ENCODE results near the gene CASZ1. TPM values are rescaled to one million over a fixed set of nuclear protein-coding genes. Genes with fewer than 3 reads are reported as not detected.

CASZ1 gene
- total RNA-seq, 1 experiment from 2014 or later = 3.9 TPM

- no peak overlapping the region for H4K91ac ChIP-seq (ENCODE audit: insufficient read length, low read depth, low read length)
- no peaks in the 10 kb centered on the region for H3K36me3 Mint-ChIP-seq (ENCODE audit: insufficient read depth in 1 of 3, low read depth in 3 of 3)
- H3K79me2 ChIP-seq (ENCODE audit: insufficient read depth, low read length) = no peaks in the 10 kb centered on the region
- H2BK5ac ChIP-seq (ENCODE audit: insufficient read length, low read length) = no peak overlapping the region
- DNase-seq = no peak
- no peak overlapping the region for H2BK15ac ChIP-seq (ENCODE audit: low read depth, low read length)
- H4K8ac ChIP-seq (replicated peaks; ENCODE audit: insufficient read length, low read depth, low read length) = no peak overlapping the region
- WGBS (ENCODE audit: extremely low coverage, insufficient read length, low lambda C conversion rate) = no CpG with 5 or more reads among the region's 3 CpGs
- no peak overlapping the region for H2BK20ac ChIP-seq (ENCODE audit: low read depth, low read length, poor library complexity, severe bottlenecking)
- TF ChIP-seq CTCF (conservative IDR thresholded peaks at IDR 0.05) = no peak
- H2BK12ac ChIP-seq (ENCODE audit: insufficient read length, low read depth, low read length) = no peak overlapping the region
- H3K4me1 Mint-ChIP-seq = peaks cover 30 to 44% of the 10 kb centered on the region in 2 experiments
- H3K4me1 ChIP-seq (ENCODE audit: insufficient read depth, low read length) = no peaks in the 10 kb centered on the region
- H2AK5ac ChIP-seq (ENCODE audit: insufficient read length, low read length) = no peak overlapping the region
- H3K56ac ChIP-seq (ENCODE audit: insufficient read length, low read depth, low read length) = no peak overlapping the region
- H3K4ac ChIP-seq (ENCODE audit: low read depth, low read length) = no peak overlapping the region
- no peaks in the 10 kb centered on the region for H3K9me3 ChIP-seq (ENCODE audit: control insufficient read depth, low read depth, low read length)
- no peaks in the 10 kb centered on the region for H3K79me1 ChIP-seq (ENCODE audit: insufficient read depth, low read depth, low read length, poor library complexity, severe bottlenecking)
- H3K14ac ChIP-seq (ENCODE audit: insufficient read depth, low read length) = no peak overlapping the region
- no peak overlapping the region for H3K18ac ChIP-seq (ENCODE audit: insufficient read length, low read depth, low read length)
- H3K27ac ChIP-seq (ENCODE audit: insufficient read length, low read depth, low read length) = no peak overlapping the region
- H3K27me3 Mint-ChIP-seq (ENCODE audit: low read depth) = peaks cover 16% of the 10 kb centered on the region
- H2BK120ac ChIP-seq (ENCODE audit: low read depth, low read length, poor library complexity, severe bottlenecking) = no peak overlapping the region
- no peak overlapping the region for H4K5ac ChIP-seq (ENCODE audit: insufficient read length, low read depth, low read length)
- peaks cover 3% of the 10 kb centered on the region for H3K23me2 ChIP-seq (ENCODE audit: insufficient read length, low read depth, low read length, poor library complexity, severe bottlenecking)
- H3K4me3 Mint-ChIP-seq = no peak overlapping the region
- H3K23ac ChIP-seq (ENCODE audit: insufficient read length, low read depth, low read length) = no peak overlapping the region
- H3K9ac ChIP-seq (ENCODE audit: extremely low read depth, insufficient read length, low read length) = no peak overlapping the region
- no peaks in the 10 kb centered on the region; a peak in 1 of 5 replicates for H3K9me3 Mint-ChIP-seq
- no peak overlapping the region for H2AFZ ChIP-seq (ENCODE audit: low read length)
- no peak overlapping the region; a peak in 1 of 7 replicates for H3K27ac Mint-ChIP-seq
- H4K20me1 ChIP-seq (ENCODE audit: control insufficient read depth, insufficient read depth, insufficient read length) = no peaks in the 10 kb centered on the region
- H3K27me3 ChIP-seq (ENCODE audit: insufficient read depth, low read length) = no peaks in the 10 kb centered on the region; the same call in 1 of the 2 replicates
- H3K4me2 ChIP-seq (ENCODE audit: insufficient read depth, insufficient read length, low read length) = no peak overlapping the region
- no peak overlapping the region for H3T11ph ChIP-seq (ENCODE audit: low read length)
Measured at GRCh38 chr1:10832703-10833102, 36.3 kb upstream of the CASZ1 start.

All from H9 (cell line).